ENCODE data around the gene KIAA2012.

GRCh38 chr2:202096736-202097135 lies 23.7 kb downstream of the KIAA2012 start:
- TF ChIP-seq CTCF (IDR thresholded peaks at IDR 0.05; ENCODE audit: insufficient read depth, low read length) (no peak), POLR2AphosphoS5 (IDR thresholded peaks at IDR 0.05; ENCODE audit: low read depth) (no peak), GABPA (IDR thresholded peaks at IDR 0.05; ENCODE audit: low read depth) (no peak)

Measured in HL-60 (cell line).